GM23338 (cell line): ENCODE measurements around the gene GAL3ST2. TPM values are rescaled to one million over a fixed set of nuclear protein-coding genes. Genes with fewer than 3 reads are reported as not detected.

ENCODE experiments used
- ATAC-seq: fragments of 200-7000 bp; cut with Tn5 transposase; 3 replicates; pipeline ENCODE4 v1.9.1; 2020
- DNase-seq: peaks from one replicate; pipeline ENCODE4 v3.0.0-alpha.2; 2015; ENCODE audit warnings: low spot score
- H2AFZ ChIP-seq: fragments of 200-600 bp; sonication (generic); 2 replicates; pipeline ENCODE4 v1.8.0; 2016; ENCODE audit warnings: antibody characterized with exemption, mild to moderate bottlenecking, moderate library complexity
- H3F3A ChIP-seq: fragments of 200-600 bp; sonication (generic); replicated peaks from 2 replicates; pipeline ENCODE4 v1.8.0; 2017; ENCODE audit warnings: antibody characterized with exemption, mixed run types, low read depth
- H3K27ac ChIP-seq: fragments of 200-600 bp; sonication (generic); 2 replicates; pipeline ENCODE4 v1.6.1; 2016; ENCODE audit warnings: low read depth
- H3K27me3 ChIP-seq: fragments of 200-600 bp; sonication (generic); 2 replicates; pipeline ENCODE4 v1.8.0; 2016; ENCODE audit warnings: mild to moderate bottlenecking, mixed run types, moderate library complexity; ENCODE audit not compliant: insufficient read depth
- H3K36me3 ChIP-seq: fragments of 200-600 bp; sonication (generic); 2 replicates; pipeline ENCODE4 v1.8.0; 2016; ENCODE audit warnings: mild to moderate bottlenecking; ENCODE audit not compliant: insufficient read depth
- H3K4me1 ChIP-seq: fragments of 200-600 bp; sonication (generic); 2 replicates; pipeline ENCODE4 v1.8.0; 2016; ENCODE audit warnings: mild to moderate bottlenecking, moderate library complexity; ENCODE audit not compliant: insufficient read depth
- H3K4me2 ChIP-seq: fragments of 200-600 bp; sonication (generic); 2 replicates; pipeline ENCODE4 v1.7.1; 2017; ENCODE audit warnings: mixed run types
- H3K4me3 ChIP-seq: fragments of 200-600 bp; sonication (generic); 2 replicates; pipeline ENCODE4 v1.6.1; 2016; ENCODE audit warnings: mixed run types
- H3K79me2 ChIP-seq: fragments of 200-600 bp; sonication (generic); replicated peaks from 2 replicates; pipeline ENCODE4 v1.8.0; 2017; ENCODE audit warnings: mild to moderate bottlenecking; ENCODE audit not compliant: insufficient read depth
- H3K9me2 ChIP-seq: fragments of 200-600 bp; sonication (generic); 2 replicates; pipeline ENCODE4 v1.8.0; 2017; ENCODE audit not compliant: insufficient read depth
- H4K20me1 ChIP-seq: fragments of 200-600 bp; sonication (generic); replicated peaks from 2 replicates; pipeline ENCODE4 v1.8.0; 2017; ENCODE audit warnings: mild to moderate bottlenecking; ENCODE audit not compliant: insufficient read depth
- H3K27ac Mint-ChIP-seq: 2 replicates; pipeline ENCODE4 v1.8.0; 2020; ENCODE audit warnings: inconsistent platforms, mild to moderate bottlenecking, moderate library complexity, mixed read lengths
- H3K27me3 Mint-ChIP-seq: 3 replicates; pipeline ENCODE4 v1.8.0; 2022; ENCODE audit warnings: low read depth, mild to moderate bottlenecking, moderate library complexity, mixed read lengths, inconsistent platforms; ENCODE audit not compliant: insufficient read depth, poor library complexity
- H3K36me3 Mint-ChIP-seq: 3 replicates; pipeline ENCODE4 v1.8.0; 2021; ENCODE audit warnings: low read depth, mild to moderate bottlenecking, inconsistent platforms, moderate library complexity, mixed read lengths
- H3K4me1 Mint-ChIP-seq: 3 replicates; pipeline ENCODE4 v1.8.0; 2020; ENCODE audit warnings: mild to moderate bottlenecking, inconsistent platforms, mixed read lengths
- H3K4me3 Mint-ChIP-seq: 3 replicates; pipeline ENCODE4 v1.8.0; 2021; ENCODE audit warnings: moderate library complexity, mild to moderate bottlenecking, inconsistent platforms, mixed read lengths
- H3K9me3 Mint-ChIP-seq: 3 replicates; pipeline ENCODE4 v1.8.0; 2020; ENCODE audit warnings: moderate library complexity, mild to moderate bottlenecking, inconsistent platforms, mixed read lengths
- CREB1 ChIP-seq: fragments of 250-450 bp; sonication (Bioruptor Pico); IDR thresholded peaks from 2 replicates; pipeline ENCODE4 v1.5.0; 2020; ENCODE audit warnings: low read depth, mild to moderate bottlenecking, moderate library complexity
- CTCF ChIP-seq, 2 experiments: fragments of 200-600 bp in 1 of 2; sonication (generic) in 1 of 2; conservative IDR thresholded peaks; 2 replicates each; pipeline versions ENCODE4 v1.5.1 to v1.6.1; 2016 to 2017; ENCODE audit warnings: antibody characterized with exemption in 2 of 2, low read depth in 2 of 2, mild to moderate bottlenecking in 2 of 2, moderate library complexity in 1 of 2
- ETS1 ChIP-seq: IDR thresholded peaks from 2 replicates; pipeline ENCODE4 v1.6.1; 2016; ENCODE audit warnings: antibody characterized with exemption
- EZH2 ChIP-seq: fragments of 200-600 bp; sonication (generic); IDR thresholded peaks from one replicate; pipeline ENCODE4 v1.8.0; 2017; ENCODE audit warnings: antibody characterized with exemption, mild to moderate bottlenecking, low read depth; ENCODE audit not compliant: unreplicated experiment
- EZH2phosphoT487 ChIP-seq: fragments of 200-600 bp; sonication (generic); IDR thresholded peaks from one replicate; pipeline ENCODE4 v1.8.1; 2018; ENCODE audit warnings: antibody characterized with exemption; ENCODE audit not compliant: unreplicated experiment
- JUNB ChIP-seq: IDR thresholded peaks from one replicate; pipeline ENCODE4 v1.6.1; 2016; ENCODE audit warnings: antibody characterized with exemption; ENCODE audit not compliant: unreplicated experiment
- NANOG ChIP-seq: IDR thresholded peaks from 2 replicates; pipeline ENCODE4 v1.6.1; 2016; ENCODE audit warnings: antibody characterized with exemption, borderline replicate concordance
- POLR2AphosphoS5 ChIP-seq: IDR thresholded peaks from 2 replicates; pipeline ENCODE4 v1.6.1; 2016; ENCODE audit warnings: antibody characterized with exemption, low read depth
- REST ChIP-seq: IDR thresholded peaks from one replicate; pipeline ENCODE4 v1.6.1; 2018; ENCODE audit warnings: antibody characterized with exemption; ENCODE audit not compliant: unreplicated experiment
- STAT1 ChIP-seq: IDR thresholded peaks from one replicate; pipeline ENCODE4 v1.6.1; 2016; ENCODE audit warnings: antibody characterized with exemption; ENCODE audit not compliant: unreplicated experiment
- ZNF114 ChIP-seq: fragments of 250-450 bp; sonication (Bioruptor Pico); IDR thresholded peaks from 2 replicates; pipeline ENCODE4 v1.5.0; 2020; ENCODE audit warnings: mild to moderate bottlenecking, moderate library complexity
- ZNF331 ChIP-seq: fragments of 250-450 bp; sonication (Bioruptor Pico); IDR thresholded peaks from 2 replicates; pipeline ENCODE4 v1.5.0; 2020; ENCODE audit warnings: low read depth, mild to moderate bottlenecking, moderate library complexity
- ZNF462 ChIP-seq: fragments of 250-450 bp; sonication (Bioruptor Pico); IDR thresholded peaks from 2 replicates; pipeline ENCODE4 v1.5.0; 2020; ENCODE audit warnings: mild to moderate bottlenecking, moderate library complexity
- polyA plus RNA-seq: library from polyadenylated mRNA; unstranded; fragments of >200 nt; fragmentation: Nextera tagmentation; extraction: Ambion mirVana; gene quantifications from 2 replicates; pipeline ENCODE4 v1.2.1, GENCODE V29; 2016
- total RNA-seq: library from RNA; depleted of rRNA; stranded (reverse); fragments of >200 nt; shearing (Covaris generic); gene quantifications from 2 replicates; pipeline ENCODE4 v1.2.3, GENCODE V29; 2014

GAL3ST2 gene
- total and polyA plus RNA-seq, 2 experiments from 2014 or later: 0.19 to 0.24 TPM

DNA sequence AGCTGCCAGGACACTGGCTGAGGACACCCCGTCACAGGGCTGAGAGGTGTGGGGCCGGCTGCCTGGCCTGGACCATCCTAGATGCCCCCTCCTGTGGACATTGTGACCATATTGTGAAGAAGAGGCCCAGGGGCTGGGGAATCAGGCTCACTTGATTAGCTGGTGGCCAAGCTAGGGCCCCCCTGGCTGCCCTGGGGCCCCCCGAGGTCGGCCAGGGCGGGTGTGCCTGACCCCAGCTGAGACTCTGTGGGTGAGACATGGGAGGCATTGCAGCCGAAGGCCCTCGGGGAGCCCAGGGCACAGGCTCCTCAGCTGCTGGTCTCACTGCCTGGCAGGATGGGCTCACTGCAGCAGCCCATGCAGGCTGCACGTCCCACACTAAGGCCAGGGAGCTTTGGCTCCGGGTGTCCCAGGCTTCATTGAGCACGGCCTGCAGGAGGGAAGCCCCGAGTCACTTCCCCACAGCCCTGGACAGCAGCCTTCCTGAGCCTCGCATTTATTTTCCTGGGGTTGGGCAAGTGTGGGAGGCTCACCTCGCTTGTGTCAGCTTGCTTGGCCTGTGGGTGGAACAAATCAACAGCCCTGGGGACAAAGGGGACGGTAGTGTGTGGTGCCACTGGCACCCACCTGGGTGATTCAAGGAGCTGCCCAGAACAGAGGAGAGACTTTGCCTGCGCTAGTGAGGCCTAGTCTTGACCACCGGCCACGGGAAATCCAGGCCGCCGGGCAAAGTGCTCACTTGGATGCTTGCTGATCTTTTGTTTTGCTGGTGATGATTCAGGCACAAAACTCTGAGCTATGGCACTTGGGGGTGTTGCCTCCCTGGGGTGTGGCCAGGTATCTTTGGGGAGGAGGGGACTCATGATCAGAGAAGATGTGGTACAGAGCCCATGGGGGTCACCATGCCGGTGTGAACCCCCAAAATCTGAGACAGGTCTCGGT is 1.3 kb downstream of the GAL3ST2 start:
- Histone ChIP-seq H3K4me3 (no peak overlapping the region), H3K4me2 (no peak overlapping the region), H3K27ac (no peak overlapping the region), H3F3A (no peaks in the 10 kb centered on the region), H2AFZ (no peak overlapping the region), H3K79me2 (no peaks in the 10 kb centered on the region), H4K20me1 (no peaks in the 10 kb centered on the region), H3K4me1 (peaks cover 6% of the 10 kb centered on the region; the same call in 1 of the 2 replicates), H3K9me2 (no peaks in the 10 kb centered on the region), H3K36me3 (peaks cover 7% of the 10 kb centered on the region; the same call in 1 of the 2 replicates), H3K27me3 (no peaks in the 10 kb centered on the region)
- Mint-ChIP-seq H3K36me3 (peaks cover 15% of the 10 kb centered on the region), H3K4me3 (no peak overlapping the region), H3K9me3 (peaks cover 36% of the 10 kb centered on the region), H3K4me1 (peaks cover 18% of the 10 kb centered on the region), H3K27ac (no peak overlapping the region), H3K27me3 (peaks cover 13% of the 10 kb centered on the region)
- TF ChIP-seq POLR2AphosphoS5 (no peak), NANOG (no peak), ZNF114 (CRISPR knock-in tag) (no peak), EZH2 (no peak), JUNB (no peak), ZNF331 (no peak), ZNF462 (no peak), EZH2phosphoT487 (no peak), CREB1 (CRISPR knock-in tag) (no peak), STAT1 (no peak), REST (no peak), ETS1 (no peak), CTCF (conservative IDR thresholded peaks at IDR 0.05; ENCODE audit: low read depth in 2 of 2) (no peak)
- DNase-seq (no peak), ATAC-seq (peak; percentile 34)
